ENCODE results near the gene PRR23A.
"Not testable (repeated sequence)": the region's sequence is repeated elsewhere in the genome, so short reads cannot be mapped to it uniquely, and the experiment has no call there.

Gene PRR23A

GRCh38 chr3:139006051-139006716 lies at the start of gene PRR23A:
Gene PRR23A (minus strand): TSS chr3:139006268. CDS start chr3:139006268, 0 bp downstream.
- DNase-seq: no peak

GRCh38 chr3:139052802-139053600 lies 46.9 kb upstream of the PRR23A start:
- no peak for DNase-seq

- DNase-seq: no peak
These were observed 38.5 kb upstream of the PRR23A start, which contains the start of gene PRR23C for GRCh38 chr3:139044366-139045210. Gene PRR23C (minus strand): TSS chr3:139044892. CDS start chr3:139044620, 272 bp downstream.

- DNase-seq: no peak
These were observed 37.7 kb upstream of the PRR23A start for GRCh38 chr3:139043554-139044365.

- no peak for DNase-seq
These were observed 31.4 kb upstream of the PRR23A start for GRCh38 chr3:139037478-139037877.

- no peak for DNase-seq
These were observed 26.4 kb upstream of the PRR23A start for GRCh38 chr3:139032326-139033002.

GRCh38 chr3:139030576-139030975 lies 24.5 kb upstream of the PRR23A start:
- DNase-seq: not testable (repeated sequence)

- no peak for DNase-seq
These were observed 18.9 kb upstream of the PRR23A start for GRCh38 chr3:139024968-139025367.

- no peak for DNase-seq
These were observed 14.8 kb upstream of the PRR23A start, which contains the start of gene PRR23B for GRCh38 chr3:139020868-139021234. Gene PRR23B (minus strand): TSS chr3:139020926. CDS start chr3:139020661, 265 bp downstream.

GRCh38 chr3:139020036-139020867 lies 14.2 kb upstream of the PRR23A start:
- DNase-seq: no peak

- no peak for DNase-seq
These were observed 10.5 kb upstream of the PRR23A start for GRCh38 chr3:139016430-139017048.

GRCh38 chr3:139005356-139005993 lies 593 bp downstream of the PRR23A start:
- no peak for DNase-seq

- DNase-seq: no peak
These were observed 10.4 kb downstream of the PRR23A start for GRCh38 chr3:138995706-138996105.

GRCh38 chr3:138987181-138987580 lies 18.9 kb downstream of the PRR23A start:
- DNase-seq: no peak

- DNase-seq: no peak
These were observed 20.1 kb downstream of the PRR23A start for GRCh38 chr3:138985932-138986331.

- no peak for DNase-seq
These were observed 21.3 kb downstream of the PRR23A start for GRCh38 chr3:138984816-138985215.

- no peak for DNase-seq
These were observed 30.0 kb downstream of the PRR23A start for GRCh38 chr3:138976047-138976446.

GRCh38 chr3:138975351-138975750 lies 30.7 kb downstream of the PRR23A start:
- DNase-seq: no peak

GRCh38 chr3:138974462-138974861 lies 31.6 kb downstream of the PRR23A start:
- DNase-seq: no peak

- no peak for DNase-seq
These were observed 33.1 kb downstream of the PRR23A start for GRCh38 chr3:138972941-138973340.
